ENCODE data around the gene KCNE3.

The KCNE3 gene

GRCh38 chr11:74443071-74443864 lies 24.1 kb downstream of the KCNE3 start:
- Histone ChIP-seq H3K27me3 (no peaks in the 10 kb centered on the region), H3K9ac (no peak overlapping the region), H3K4me1 (peaks cover 0 to 4% (median 0%) of the 10 kb centered on the region in 10 experiments; a peak in 1 of 20 replicates), H3K9me3 (replicated peaks in 1 of 11) (peaks cover 12 to 24% (median 15%) of the 10 kb centered on the region in 11 experiments; a peak in 19 of 22 replicates), H3K4me3 (no peak overlapping the region), H3K4me2 (no peak overlapping the region; a peak in 1 of 22 replicates), H3K27ac (no peak overlapping the region), H3K36me3 (peaks cover 0 to 4% (median 0%) of the 10 kb centered on the region in 11 experiments; a peak in 1 of 22 replicates), H4K20me1 (no peaks in the 10 kb centered on the region)
- TF ChIP-seq Cebpa-rat (IDR thresholded peaks at IDR 0.05), result no peak

DNA sequence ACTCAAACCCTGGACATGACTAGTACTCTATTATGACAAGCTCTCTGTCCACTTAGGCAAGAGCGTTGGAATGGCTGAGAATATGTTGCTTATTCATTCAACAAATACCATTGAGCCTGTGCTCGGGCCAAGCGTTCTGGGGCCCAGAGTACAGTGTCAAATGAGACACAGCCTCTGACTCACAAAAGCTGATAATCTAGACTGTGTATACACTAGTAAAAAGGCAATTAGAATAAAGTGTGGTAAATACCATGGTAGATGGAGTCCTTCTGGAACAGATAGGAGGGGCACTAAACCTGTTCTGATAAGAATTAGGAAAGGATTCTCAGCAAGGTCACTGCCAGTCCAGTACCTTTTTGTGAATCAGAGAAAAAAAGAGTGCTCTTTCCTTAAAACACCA lies 24.7 kb downstream of the KCNE3 start:
- Histone ChIP-seq H3K27me3 (no peaks in the 10 kb centered on the region), H3K27ac (no peak overlapping the region), H3K4me1 (peaks cover 0 to 4% (median 0%) of the 10 kb centered on the region in 10 experiments; a peak in 1 of 20 replicates), H3K4me3 (no peak overlapping the region), H3K4me2 (no peak overlapping the region), H4K20me1 (no peaks in the 10 kb centered on the region), H3K9me3 (replicated peaks in 1 of 11) (peaks cover 12 to 24% (median 15%) of the 10 kb centered on the region in 11 experiments; a peak in 19 of 22 replicates), H3K36me3 (peaks cover 0 to 4% (median 0%) of the 10 kb centered on the region in 11 experiments; a peak in 1 of 22 replicates), H3K9ac (no peak overlapping the region)
- no peak for TF ChIP-seq Cebpa-rat (IDR thresholded peaks at IDR 0.05)

DNA sequence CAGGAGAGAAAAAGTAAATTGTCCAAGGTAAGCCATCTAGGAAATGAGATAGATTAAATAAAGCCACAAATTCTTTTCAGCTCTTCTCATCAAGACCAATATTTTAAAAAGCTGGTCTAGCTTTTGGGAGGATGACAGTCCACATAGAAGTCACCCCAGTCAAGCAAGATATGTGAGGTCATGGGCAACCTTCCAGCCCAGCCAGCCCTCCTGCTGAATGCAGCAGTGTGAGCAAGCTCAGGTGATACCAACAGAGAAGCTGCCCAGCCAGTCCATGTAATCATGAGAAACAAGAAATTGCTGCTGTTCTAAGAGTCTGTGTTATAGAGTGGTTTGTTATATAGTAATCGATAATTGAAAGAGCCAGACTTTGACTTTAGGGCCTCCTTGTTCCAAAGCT lies 28.7 kb downstream of the KCNE3 start:
- H3K36me3 ChIP-seq, result peaks cover 0 to 4% (median 0%) of the 10 kb centered on the region in 11 experiments; a peak in 1 of 22 replicates
- peaks cover 0 to 8% (median 0%) of the 10 kb centered on the region in 10 experiments; a peak in 2 of 20 replicates for H3K4me1 ChIP-seq
- no peaks in the 10 kb centered on the region for H3K27me3 ChIP-seq
- TF ChIP-seq Cebpa-rat (IDR thresholded peaks at IDR 0.05), result no peak
- H3K27ac ChIP-seq, result no peak overlapping the region
- no peaks in the 10 kb centered on the region for H4K20me1 ChIP-seq
- no peak overlapping the region for H3K4me3 ChIP-seq
- no peak overlapping the region for H3K9ac ChIP-seq
- peaks cover 12 to 24% (median 15%) of the 10 kb centered on the region in 11 experiments; a peak in 19 of 22 replicates for H3K9me3 ChIP-seq (replicated peaks in 1 of 11)
- H3K4me2 ChIP-seq, result no peak overlapping the region

GRCh38 chr11:74437441-74438042 lies 29.8 kb downstream of the KCNE3 start:
- peaks cover 0 to 8% (median 0%) of the 10 kb centered on the region in 10 experiments; a peak in 2 of 20 replicates for H3K4me1 ChIP-seq
- no peak for TF ChIP-seq Cebpa-rat (IDR thresholded peaks at IDR 0.05)

DNA sequence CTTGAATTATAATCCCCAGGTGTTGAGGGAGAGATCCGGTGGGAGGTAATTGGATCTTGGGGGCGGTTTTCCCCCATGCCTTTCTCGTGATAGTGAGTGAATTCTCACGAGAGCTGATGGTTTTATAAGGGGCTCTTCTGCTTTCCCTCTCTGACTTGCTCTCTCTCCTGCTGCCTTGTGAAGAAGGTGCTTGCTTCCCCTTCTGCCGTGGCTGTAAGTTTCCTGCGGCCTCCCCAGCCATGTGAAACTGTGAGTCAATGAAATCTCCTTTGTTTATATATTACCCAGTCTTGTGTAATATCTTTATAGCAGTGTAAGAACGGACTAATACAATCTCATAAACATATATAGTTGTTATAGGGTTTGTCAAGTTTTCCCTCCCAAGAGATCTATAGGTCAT lies 32.8 kb downstream of the KCNE3 start:
- Histone ChIP-seq H3K36me3 (no peaks in the 10 kb centered on the region), H3K4me3 (no peak overlapping the region), H3K27ac (no peak overlapping the region), H3K9me3 (replicated peaks in 1 of 11) (peaks cover 0 to 2% (median 0%) of the 10 kb centered on the region in 11 experiments; a peak in 2 of 22 replicates), H3K9ac (no peak overlapping the region), H4K20me1 (no peaks in the 10 kb centered on the region), H3K4me2 (no peak overlapping the region), H3K27me3 (no peaks in the 10 kb centered on the region), H3K4me1 (peaks cover 0 to 8% (median 0%) of the 10 kb centered on the region in 10 experiments; a peak in 2 of 20 replicates)
- TF ChIP-seq Cebpa-rat (IDR thresholded peaks at IDR 0.05), result no peak

More at GRCh38 chr11:74437441-74438042, 29.8 kb downstream of the KCNE3 start:
- Histone ChIP-seq H3K27ac (no peak overlapping the region), H3K4me2 (no peak overlapping the region), H3K27me3 (no peaks in the 10 kb centered on the region), H3K9ac (no peak overlapping the region), H3K36me3 (peaks cover 0 to 4% (median 0%) of the 10 kb centered on the region in 11 experiments; a peak in 1 of 22 replicates), H3K4me3 (no peak overlapping the region), H3K9me3 (replicated peaks in 1 of 11) (peaks cover 12 to 24% (median 15%) of the 10 kb centered on the region in 11 experiments; a peak in 19 of 22 replicates), H4K20me1 (no peaks in the 10 kb centered on the region)

DNA sequence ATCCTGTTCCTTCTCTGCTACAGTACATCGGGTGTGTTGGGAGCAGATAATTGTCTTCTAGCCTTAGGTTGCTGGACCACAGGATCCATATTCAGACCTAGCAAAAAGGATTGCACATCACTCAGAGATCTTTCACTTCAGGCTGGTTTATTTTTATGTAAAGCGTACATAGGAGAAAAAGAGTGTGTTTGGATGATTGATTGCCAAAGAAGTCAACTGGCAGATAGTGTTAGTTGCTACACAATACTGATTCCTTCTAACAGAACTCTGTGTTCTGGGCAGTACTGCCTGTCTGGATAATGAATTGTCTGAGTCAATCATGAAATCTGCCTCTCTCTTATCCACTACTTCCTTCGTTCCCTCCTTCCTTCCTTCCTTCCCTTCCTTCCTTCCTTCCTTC lies 38.1 kb downstream of the KCNE3 start:
- Histone ChIP-seq H4K20me1 (no peaks in the 10 kb centered on the region), H3K27me3 (no peaks in the 10 kb centered on the region), H3K4me2 (no peak overlapping the region), H3K36me3 (no peaks in the 10 kb centered on the region), H3K4me1 (no peaks in the 10 kb centered on the region), H3K9me3 (replicated peaks in 1 of 11) (peaks cover 16 to 25% (median 23%) of the 10 kb centered on the region in 11 experiments; a peak in 20 of 22 replicates), H3K9ac (no peak overlapping the region), H3K4me3 (no peak overlapping the region), H3K27ac (no peak overlapping the region)
- no peak for TF ChIP-seq Cebpa-rat (IDR thresholded peaks at IDR 0.05)

- H3K4me1 ChIP-seq, result no peaks in the 10 kb centered on the region
- H3K9me3 ChIP-seq (replicated peaks in 1 of 11), result peaks cover 16 to 25% (median 23%) of the 10 kb centered on the region in 11 experiments; a peak in 20 of 22 replicates
- TF ChIP-seq Cebpa-rat (IDR thresholded peaks at IDR 0.05), result no peak
- no peak overlapping the region for H3K4me3 ChIP-seq
- H3K27me3 ChIP-seq, result no peaks in the 10 kb centered on the region
- no peak overlapping the region for H3K27ac ChIP-seq
- H4K20me1 ChIP-seq, result no peaks in the 10 kb centered on the region
- H3K4me2 ChIP-seq, result no peak overlapping the region
- H3K9ac ChIP-seq, result no peak overlapping the region
- no peaks in the 10 kb centered on the region for H3K36me3 ChIP-seq
These were observed 39.9 kb downstream of the KCNE3 start for GRCh38 chr11:74427384-74427886.

DNA sequence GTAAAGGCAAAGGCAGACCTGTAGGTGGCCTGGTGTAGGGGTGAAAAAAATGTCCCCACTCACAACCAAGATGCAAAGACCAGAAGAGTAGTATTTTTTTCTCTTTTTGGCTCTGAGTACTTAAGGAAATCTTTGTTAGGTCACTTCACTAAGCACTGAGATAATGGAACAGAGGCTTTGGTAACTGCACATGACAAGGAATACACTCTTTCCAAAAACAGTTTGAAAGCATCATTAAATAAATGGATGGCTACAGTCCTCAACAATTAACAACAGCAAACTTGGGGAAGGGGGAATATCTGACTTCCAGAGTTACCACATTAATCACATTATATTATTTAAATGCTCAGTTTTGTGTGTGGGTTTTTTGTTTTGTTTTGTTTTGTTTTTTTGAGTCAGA lies 42.2 kb downstream of the KCNE3 start:
- Histone ChIP-seq H3K4me3 (no peak overlapping the region), H3K4me2 (no peak overlapping the region), H4K20me1 (no peaks in the 10 kb centered on the region), H3K36me3 (no peaks in the 10 kb centered on the region), H3K27me3 (no peaks in the 10 kb centered on the region), H3K9ac (no peak overlapping the region), H3K4me1 (no peaks in the 10 kb centered on the region), H3K27ac (no peak overlapping the region), H3K9me3 (replicated peaks in 1 of 11) (peaks cover 16 to 25% (median 23%) of the 10 kb centered on the region in 11 experiments; a peak in 20 of 22 replicates)
- no peak for TF ChIP-seq Cebpa-rat (IDR thresholded peaks at IDR 0.05)

DNA sequence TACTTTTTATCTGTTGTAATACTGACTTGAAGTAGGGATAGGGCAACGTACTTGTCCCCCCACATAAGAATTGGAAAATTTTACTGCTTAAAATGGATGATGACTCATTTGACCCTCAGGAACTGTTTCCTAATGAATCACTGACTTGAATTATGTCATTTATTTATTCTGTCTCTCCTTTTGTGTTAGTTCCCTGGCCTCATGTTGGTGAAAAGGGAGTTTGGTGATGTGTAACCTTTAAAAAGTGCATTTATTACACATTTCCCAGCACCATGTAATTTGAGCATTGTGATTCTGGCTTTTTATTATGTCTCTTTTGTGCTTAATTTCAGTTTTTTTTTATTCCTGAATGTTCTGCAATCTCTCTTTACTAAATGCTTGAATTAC lies 48.8 kb downstream of the KCNE3 start:
- no peak overlapping the region for H3K27ac ChIP-seq
- TF ChIP-seq Cebpa-rat (IDR thresholded peaks at IDR 0.05), result no peak
- H3K36me3 ChIP-seq, result no peaks in the 10 kb centered on the region
- H4K20me1 ChIP-seq, result no peaks in the 10 kb centered on the region
- H3K4me1 ChIP-seq, result peaks cover 0 to 13% (median 0%) of the 10 kb centered on the region in 10 experiments; a peak in 6 of 20 replicates
- H3K27me3 ChIP-seq, result no peaks in the 10 kb centered on the region
- no peak overlapping the region for H3K9ac ChIP-seq
- H3K9me3 ChIP-seq (replicated peaks in 1 of 11), result no peaks in the 10 kb centered on the region
- no peak overlapping the region for H3K4me3 ChIP-seq
- peak overlapping the region in 3 of 11 experiments; percentile 11 to 43 (median 13); a peak in 5 of 22 replicates for H3K4me2 ChIP-seq

Measured in BLaER1 treated with 17β-estradiol and CSF1 and Interleukin-3, amounts not matched to agents 10 nM and 100 nM (cell line).